ENCODE data around the gene MICAL3.
"Not testable (repeated sequence)": the region's sequence is repeated elsewhere in the genome, so short reads cannot be mapped to it uniquely, and the experiment has no call there.

MICAL3 gene

DNA sequence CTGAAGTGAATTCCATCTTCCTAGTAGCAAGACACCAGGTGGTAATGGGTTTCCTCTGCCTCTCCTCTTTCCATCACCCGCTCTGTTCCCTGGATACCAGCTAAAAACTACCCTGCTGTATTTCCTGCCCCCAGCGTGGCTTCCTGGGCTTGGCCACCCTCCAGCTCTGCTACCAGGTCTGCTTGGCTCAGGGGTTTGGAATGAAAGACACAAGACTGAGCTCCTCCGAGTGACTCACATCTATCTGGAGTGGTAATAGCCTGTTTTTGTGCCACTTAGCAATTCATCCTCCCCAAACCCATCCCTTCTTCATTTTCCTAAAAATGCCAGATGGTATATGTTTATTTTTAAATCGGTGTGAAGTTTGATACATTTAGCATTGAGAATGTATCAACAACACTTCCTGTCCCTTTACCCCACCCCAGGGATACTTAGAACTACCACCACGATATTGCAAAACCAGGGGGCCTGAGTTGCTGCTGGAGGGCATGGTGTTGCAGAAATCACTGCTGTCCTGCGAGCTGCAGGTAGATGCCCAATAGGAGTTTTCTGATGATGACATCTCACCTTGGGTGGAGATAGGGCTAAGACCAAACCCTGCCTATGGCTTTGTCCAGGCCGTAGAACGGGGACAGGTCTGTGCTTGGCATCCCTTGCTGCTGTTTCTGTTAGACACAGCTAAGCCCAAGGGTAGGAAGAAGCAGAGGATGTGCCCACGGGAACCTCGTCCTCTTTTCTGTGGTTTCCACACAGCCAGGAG is 7.5 kb upstream of the MICAL3 start:
- DNase-seq = no peak

DNA sequence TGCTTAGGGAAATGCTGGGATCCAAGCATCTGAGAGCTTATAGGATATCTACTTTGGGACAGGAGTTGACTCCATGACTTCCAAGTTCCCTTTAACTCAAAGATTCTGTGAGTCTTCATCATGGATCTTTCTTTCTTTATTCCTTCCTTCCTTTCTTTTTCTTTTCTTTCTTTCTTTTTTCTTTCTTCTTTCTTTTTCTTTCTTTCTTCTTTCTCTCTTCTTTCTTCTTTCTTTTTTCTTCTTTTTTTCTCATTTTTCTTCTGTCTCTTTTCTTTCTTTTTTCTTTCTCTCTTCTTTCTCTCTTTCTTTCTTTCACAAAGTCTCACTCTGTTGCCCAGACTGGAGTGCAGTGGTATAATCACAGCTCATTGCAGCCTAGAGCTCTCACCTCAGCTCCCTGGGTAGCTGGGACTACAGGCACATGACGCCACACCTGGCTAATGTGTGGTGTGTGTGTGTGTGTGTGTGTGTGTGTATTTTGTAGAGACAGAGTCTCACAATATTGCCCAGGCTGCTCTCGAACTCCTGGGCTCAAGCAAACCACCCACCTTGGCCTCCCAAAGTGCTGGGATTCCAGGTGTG is 5.4 kb upstream of the MICAL3 start:
- no peak for DNase-seq

DNA sequence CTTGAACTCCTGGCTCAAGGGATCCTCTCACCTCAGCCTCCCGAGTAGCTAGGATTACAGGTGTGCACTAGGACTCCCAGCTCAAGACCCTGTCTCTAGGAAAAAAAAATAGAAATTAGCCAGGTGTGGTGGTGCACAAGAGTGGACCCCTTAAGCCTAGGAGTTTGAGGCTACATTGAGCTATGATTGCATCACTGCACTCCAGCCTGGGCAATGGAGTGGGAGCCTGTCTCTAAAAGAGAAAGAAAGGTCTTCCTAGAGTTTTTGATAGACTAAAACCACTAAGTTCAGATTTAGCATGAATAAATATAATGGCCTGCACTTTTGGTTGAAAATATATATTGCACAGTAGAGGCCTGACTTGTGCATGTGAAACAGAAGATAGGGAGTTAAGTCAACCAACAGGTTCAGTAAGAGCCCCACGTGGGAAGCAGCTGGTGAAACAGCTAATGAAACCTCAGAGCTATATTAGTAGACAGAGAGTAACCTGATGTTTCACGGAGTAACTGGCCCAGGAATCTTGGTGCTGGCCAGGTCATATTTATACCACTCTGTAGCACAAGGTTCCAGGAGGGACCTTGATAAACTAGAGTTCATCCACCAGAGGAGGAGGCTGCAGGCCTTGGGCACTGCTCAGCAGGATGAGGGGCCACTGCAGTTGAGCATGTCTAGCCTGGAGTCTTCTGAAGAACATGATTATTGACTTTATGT is 4.6 kb upstream of the MICAL3 start:
- DNase-seq = no peak

DNA sequence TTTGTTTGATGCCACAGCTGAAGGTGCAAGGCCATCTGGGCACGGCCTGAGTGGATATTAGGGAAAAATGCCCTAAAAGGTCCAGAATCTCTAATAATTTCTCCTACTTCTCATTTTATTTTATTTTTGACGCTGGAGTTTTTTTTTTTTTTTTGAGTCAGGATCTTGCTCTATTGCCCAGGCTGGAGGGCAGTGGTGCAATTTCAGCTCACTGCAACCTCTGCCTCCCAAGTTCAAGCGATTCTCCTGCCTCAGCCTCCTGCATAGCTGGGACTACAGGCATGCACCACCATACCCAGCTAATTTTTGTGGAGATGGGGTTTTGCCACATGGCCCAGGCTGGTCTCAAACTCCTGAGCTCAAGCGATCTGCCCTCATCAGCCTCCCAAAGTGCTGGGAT is 1.5 kb upstream of the MICAL3 start:
- DNase-seq = not testable (repeated sequence)

DNA sequence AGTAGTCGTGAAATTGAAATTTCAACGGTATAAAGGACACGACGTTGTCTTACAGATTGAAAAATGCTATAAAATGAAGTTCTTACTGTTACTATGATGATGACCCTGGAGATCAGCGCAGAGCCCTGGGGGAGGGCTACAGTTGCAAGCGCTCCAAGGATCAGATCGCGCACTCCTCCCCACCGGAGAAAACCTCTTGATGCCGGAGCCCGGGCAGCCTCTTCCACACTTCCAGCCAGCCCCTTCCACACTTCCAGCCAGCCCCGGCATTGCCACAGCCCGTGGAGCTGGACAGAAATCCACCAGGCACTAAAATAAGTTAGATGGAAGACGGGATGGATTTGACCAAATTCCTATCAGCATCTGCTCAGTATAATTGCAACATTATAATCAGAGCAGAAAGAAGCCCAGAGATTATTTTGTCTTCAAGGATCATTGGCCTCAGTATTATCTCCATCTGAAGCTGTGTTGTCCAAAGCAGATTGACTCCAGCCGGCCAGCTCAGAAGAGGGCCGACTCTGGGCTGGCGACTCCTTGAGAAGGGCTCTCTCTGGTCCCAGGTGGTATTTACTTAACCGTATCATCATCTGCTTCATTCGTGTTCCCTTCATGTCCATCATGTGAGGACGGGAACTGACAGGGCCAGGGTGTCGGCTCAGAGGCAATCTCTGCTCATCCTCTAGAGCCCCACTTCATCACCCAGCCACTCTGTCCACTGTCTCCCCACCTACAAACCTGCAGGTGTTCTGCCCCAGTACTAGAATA is 777 bp upstream of the MICAL3 start:
- DNase-seq = no peak

DNA sequence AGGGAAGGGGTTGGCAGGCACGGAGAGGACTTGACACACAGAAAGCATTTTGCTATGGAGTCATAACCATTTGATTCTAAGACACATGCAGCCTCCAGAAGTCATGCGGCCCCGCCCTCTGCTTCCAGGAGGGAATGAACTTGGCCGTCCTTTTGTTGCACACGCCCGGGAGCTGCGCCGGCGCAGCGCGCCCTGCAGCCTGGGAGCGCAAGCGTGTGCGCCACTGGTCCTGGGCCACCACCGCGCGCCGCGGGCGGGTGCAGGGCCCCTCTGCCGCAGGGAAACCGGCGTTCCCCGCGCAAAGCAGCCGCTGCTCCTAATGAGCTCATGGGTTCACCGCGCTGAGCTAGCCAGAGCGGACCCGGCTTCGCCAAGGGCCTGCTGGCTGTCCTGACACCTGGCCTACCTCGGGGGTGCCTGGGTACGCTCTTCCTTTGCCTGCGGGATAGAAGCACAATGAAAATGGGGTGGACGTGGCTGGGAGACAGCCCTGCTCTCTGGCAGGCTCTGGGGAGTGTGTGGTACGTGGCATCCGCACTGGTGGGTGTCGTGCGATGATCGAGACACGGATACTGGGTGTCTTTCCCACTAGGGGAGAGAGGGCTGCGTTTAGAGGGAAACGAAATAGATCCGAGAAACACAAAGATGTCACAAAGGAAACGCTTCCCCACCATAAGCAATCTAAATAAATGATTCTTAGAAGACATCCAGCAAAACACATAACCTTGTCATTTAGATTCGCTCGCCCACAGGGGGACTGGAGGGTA is 669 bp downstream of the MICAL3 start:
- DNase-seq = peak in 1 of 2 donors; percentile 5

DNA sequence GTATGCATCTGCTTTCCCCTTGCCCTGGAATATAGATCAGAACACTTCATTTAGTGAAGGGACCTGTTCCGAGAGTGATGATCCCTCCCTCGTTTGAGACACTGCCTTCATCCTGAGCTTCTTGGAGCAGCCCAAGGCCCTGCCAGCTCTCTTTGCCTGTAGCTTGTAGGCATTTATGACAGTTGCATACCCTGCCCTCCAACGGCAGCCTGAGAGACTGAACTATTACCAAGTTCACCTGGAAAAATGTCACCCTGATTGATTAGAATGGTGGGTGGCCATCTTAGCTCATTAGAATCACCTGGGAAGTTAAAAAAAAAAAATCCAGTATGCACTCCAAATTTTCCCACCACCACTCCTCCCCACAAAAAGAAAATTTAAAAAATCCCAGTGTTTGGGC is 1.5 kb downstream of the MICAL3 start:
- DNase-seq = no peak

DNA sequence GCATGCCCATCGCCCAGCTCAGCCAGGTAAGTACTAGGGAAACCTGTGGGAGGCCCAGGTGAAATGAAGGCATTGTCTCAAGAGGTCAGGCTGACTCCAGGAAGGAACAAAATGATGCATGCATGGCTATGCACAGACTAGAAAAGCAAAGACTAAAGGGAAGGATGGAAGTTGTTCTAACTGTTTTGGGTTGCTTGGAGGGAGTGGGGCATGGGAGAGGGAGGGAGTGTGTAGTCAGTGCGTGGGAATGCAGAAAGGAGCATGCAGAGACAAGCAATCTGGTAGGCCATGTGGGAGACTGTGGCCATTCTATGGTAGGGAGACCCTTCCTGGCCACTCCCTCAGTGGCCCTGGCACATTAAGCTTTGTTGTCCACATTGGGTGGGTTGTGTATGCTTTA is 2.9 kb downstream of the MICAL3 start:
- DNase-seq = no peak

DNA sequence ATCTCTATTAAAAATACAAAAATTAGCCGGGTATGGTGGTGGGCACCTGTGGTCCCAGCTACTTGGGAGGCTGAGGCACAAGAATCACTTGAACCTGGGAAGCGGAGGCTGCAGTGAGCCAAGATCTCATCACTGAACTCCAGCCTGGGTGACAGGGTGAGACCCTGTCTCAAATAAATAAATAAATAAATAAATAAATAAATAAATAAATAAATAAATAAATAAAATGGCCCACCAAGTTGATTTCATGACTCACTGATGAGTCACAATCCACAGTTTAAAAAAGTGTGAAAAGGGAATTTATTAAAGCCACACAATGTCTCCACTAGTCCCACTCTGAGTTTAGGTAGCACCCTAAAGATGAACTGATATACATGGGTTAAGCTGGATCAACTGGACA is 3.6 kb downstream of the MICAL3 start:
- DNase-seq = not testable (repeated sequence)

DNA sequence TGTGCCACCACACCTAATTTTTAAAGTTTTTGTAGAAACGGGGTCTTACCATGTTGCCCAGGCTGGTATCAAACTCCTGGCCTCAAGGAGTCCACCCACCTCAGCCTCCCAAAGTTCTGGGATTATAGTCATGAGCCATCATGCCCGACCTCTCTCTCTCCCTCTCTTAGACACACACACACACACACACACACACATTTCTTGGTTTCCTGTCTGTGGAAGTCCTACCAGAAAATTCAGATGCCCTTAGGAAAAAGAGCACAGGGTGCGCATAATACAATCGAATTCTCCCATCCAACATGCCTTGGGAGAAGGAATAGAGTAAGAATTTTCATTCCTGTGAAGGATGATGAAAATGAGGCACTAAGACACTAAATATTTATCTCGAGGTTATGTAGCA is 10.4 kb downstream of the MICAL3 start:
- no peak for DNase-seq

DNA sequence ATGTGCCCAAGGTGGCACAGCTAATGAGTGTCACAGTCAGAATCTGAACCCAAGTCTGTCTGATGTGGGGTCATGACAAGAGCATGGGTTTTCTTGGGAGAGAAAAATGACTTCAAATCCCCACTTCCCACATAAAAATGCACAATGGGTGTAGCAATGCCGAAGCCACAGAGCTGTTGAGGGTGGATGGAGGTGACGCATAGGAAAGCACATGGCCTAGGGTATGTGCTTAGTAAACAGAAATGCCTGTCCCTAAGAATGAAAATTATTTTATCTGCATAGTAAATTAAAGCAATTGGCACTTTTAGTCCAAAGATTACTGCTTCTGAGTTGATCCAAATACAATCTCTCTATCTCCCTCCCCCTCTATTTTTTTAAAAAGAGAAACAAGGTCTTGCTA is 10.9 kb downstream of the MICAL3 start:
- DNase-seq = no peak

DNA sequence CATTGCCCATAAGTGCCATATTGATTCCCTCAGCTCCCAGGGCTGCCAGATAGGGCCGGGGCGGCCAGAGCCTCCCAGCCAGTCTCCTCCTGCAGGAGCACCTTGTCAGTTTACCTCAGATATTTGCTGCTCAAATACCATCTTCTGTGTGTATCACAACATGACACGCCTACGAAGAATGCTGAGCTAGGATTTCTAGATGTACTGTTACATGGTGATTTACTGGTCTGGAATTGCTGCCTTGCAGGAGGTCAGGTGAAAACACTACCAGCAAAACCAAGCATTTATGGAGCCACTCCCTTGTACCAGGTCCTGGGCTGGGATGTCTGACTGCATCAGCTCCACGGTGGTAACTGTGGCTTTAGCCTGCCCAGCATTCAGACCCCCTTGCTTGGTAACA is 11.8 kb downstream of the MICAL3 start:
- DNase-seq = no peak

DNA sequence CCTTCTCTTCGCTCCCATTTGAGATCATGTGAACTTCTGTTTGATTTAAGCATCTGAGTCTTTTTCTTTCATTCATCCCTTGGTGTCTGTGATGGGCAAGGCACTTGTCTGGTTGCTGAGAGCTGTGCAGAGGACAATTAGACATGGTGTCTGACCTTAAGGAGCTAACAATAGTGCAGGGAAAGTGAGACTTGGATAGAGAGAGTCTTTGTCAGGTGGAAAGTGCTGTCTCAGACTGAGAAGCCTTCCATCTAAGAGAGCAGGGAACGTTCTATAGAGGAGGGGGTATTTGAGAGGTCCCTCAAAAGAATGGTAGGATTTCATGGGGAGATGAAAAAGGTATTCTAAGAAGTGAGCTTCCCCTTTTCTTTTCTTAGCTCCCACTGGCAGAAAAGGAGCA is 14.1 kb downstream of the MICAL3 start:
- no peak for DNase-seq

DNA sequence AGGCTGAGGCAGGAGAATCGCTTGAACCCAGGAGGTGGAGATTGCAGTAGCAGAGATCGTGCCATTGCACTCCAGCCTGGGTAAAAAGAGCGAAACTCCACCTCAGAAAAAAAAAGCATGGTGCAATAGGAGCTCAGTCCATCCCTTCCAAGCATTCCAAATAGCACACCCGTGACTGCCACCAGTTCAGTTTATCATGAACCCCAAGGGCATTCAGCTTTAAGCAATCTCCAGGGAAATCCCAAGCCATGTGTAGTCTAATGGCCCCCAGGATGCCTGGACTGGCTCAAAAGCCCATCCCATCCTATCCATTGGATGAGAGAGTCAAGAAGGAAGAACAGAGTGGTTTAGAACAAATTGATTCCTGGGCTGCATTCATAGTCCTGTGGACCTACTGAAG is 16.2 kb downstream of the MICAL3 start:
- no peak for DNase-seq

DNA sequence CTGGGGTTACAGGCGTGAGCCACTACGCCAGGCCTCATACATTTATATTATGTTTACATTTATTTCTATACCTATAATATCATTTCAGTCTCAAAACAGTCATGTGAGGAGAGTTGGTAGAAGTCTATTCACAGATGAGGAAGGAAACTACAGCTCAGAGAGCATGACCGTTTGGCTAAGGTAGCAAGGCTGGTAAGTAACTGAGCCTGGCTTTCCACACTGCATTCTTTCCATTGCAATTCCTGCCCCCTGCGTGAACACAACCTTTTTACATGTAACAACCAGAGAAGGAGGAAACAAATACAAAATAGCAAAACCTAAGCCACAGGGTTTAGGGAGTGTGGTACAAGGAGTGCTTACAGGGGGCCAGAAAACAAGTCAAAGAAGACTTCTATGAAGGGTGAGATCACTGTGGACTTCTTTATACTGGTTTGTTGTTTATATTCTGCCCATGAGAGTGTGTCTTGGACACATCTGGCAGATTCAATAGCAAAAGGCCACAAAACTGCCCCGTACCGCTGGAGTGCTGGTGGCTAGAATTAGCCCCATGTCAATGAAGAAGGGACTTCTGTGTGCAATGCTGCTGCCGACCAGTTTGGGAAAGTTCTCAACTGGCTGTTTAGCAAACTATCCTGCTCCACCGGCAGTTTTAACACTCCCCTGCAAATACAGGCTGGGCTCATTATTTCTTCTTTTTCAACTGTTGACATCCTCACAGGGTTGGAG is 19.0 kb downstream of the MICAL3 start:
- DNase-seq = no peak

DNA sequence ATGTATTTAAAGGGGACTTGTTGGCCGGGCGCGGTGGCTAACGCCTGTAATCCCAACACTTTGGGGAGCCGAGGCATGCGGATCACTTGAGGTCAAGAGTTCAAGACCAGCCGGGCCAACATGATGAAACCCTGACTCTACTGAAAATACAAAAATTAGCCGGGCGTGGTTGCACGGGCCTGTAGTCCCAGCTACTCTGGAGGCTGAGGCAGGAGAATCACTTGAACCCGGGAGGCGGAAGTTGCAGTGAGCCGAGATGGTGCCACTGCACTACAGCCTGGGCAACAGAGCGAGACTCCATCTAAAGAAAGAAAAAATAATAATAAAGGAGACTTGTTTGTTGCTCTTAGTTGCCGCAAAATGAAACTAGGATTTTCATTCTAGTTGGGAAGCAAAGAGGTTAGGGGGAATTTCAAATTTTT is 22.5 kb downstream of the MICAL3 start:
- not testable (repeated sequence) for DNase-seq

DNA sequence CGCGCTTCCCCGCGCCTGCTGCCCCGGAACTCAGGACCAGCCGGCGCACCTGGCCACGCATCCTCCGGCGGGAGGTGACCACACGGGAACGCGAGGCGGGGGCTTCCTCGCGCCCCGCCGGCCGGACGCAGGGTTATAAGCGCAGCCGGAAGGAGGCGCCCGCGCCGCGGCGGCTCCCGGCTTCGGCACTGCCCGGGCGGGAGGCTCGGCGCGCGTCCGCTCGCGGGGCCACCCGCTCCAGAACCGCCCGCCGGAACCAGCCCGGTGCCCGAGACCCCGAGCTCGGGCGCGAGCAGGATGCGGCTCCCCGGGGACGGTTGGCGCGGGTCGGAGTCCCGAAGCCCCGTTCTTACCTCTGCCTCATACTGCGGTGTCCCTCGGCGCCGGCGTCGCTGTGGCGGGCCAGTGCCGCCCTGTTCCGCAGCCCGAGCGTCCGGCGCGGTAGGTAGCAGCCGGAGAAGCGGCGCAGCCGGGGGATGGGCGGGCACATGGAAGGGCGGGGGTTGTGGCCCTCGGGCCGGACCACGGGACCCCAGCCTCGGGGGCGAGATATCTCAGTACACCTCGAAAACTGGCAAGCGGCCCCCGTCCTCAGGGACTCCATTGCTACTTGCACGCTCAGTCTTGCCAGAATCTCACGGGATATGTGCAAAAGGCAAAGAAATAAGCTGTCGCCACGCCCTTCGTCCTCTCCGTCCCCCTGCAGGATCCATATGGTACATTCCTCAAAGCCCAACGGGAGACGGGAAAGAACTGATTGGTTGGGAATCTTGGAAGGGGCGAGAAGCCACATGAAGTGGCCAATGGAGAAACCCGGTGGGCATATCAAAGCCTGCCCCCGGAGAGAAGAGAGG is 23.1 kb downstream of the MICAL3 start:
- peak; percentile 84 for DNase-seq

DNA sequence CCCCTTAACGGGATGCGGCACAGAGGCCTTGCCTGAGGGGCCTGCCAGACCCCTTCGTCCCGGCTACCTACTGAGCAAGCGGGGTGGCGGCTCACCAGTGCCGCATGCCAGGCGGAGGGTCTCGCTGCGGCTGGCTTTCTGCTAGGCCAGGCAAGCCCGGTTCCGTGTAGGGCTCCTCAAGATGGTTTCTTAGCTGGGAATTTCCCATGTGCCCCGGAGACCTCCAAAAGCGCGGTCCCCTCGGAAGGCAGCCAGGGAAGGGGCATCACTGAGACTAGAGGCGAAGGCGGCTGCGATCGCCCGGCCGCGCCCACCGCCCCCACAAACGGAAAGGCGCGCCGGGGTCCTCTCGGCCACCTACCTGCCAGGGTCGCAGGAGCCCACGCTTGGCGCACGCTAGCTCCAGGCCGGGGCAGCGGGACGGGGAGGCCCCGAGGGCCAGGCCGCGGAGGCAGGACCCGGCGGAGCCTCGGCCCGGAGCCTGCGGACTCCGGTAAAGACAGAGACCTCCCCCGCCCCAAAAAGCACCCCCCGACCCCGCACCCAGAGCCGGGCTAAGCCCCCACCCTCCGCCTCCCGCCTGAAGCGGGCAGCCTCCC is 23.8 kb downstream of the MICAL3 start:
- peak; percentile 39 to 60 for DNase-seq

DNA sequence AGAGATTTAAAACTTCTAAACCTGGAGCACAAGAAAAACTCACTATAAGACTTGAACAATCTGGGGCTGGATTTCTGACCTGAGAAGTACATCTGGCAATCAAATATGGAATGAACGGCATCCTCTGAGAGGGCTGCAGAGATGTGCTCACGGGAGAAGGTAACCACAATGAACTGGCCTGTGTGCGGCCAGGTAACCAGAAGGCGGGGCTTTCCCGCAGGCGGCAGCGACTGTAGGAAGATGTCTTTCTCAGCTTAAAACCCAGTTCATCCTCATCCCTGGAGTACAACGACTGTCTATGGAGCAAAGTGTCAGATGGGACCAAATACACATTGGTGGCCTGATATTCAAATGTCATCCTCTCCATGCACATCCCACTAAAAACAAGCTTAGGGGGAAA is 24.5 kb downstream of the MICAL3 start:
- DNase-seq = peak in 1 of 2 donors; percentile 10

DNA sequence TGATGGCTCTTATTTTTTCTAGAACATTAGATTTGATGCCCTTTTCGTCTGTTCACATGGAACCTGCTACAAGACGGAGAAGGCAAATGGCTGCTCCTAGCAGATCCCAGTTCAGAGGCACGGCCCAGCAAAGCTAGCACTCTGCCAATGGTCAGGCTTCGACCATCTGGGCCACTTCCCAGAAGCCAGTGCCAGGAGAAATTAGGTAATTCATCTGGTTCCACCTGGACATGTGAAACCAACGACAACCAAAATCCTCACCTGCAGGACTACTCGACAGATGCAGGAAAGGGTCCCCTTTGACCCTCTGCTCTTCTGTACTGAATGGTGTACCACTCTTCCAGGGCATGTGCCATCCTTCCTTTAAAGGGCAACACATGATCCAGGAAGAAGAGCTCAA is 25.4 kb downstream of the MICAL3 start:
- DNase-seq = no peak

DNA sequence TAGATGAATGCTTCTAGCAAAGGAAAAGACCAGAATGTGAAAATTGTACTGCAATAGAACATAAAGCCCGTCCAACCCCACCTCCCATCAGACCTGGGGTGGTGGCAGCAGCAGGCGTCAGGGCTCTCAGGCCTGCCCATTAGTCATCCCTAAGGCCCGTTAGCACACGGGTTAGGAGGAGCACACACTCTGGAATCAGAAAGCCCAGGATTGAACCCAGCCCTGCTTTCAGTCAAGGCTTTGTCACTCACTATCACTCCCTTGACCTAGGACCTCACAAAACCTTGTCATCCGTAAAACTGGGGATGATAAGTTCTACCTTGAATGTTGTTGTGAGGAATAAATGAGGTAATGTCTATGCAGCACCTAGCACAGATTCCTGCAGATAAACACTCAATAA is 26.9 kb downstream of the MICAL3 start:
- no peak for DNase-seq

Data from CD4-positive, alpha-beta T cell treated with Interleukin-4 for 1 hour (primary cell).